GM19455 (cell line): ENCODE results near the gene NEXN.

Experiments
- ATAC-seq: cut with Tn5 transposase; IDR thresholded peaks from one replicate; pipeline ENCODE4 v1.9.1; 2021; ENCODE audit not compliant: unreplicated experiment

NEXN gene

DNA sequence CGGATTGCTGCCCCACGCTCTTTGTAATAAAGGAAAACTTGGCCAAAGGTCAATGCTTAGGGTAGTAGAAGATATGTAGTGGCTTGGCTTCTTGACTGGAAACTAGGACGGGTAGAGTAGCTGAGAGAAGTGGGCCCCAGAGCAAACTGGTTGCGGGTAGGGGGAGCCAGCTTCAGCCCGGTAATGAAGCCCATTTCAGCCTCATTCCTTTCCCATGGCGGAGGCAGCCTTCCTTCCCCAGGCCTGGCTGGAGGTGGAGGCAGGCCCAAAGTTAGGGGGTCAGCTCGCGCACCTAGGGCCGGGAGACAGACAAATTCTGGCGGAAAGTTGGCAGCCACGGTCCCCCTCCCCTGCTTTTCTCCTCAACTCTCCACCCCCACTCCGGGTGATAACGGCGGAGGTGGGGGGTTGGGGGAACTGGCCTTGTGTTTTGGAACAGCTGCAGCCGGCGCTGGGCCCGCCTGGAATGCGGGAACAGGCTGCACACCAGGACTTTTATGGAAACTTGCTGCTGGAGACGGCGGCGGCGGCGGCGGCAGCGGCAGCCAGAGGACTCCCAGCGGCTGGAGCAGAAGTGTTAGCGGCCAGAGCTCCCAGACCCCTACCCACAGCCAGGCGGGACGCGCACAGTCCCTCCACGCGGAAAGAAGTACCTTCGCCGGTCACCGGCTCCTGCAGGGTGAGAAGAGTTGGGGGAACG lies at the start of gene NEXN:
Gene NEXN (plus strand): TSS at position 544 of the 700 bp plus-strand sequence. CDS start 27,483 bp downstream, outside the sequence.
- ATAC-seq = peak; percentile 42

GRCh38 chr1:77841574-77841973 lies 46.9 kb upstream of the NEXN start:
- no peak for ATAC-seq

- no peak for ATAC-seq
These were observed 42.5 kb upstream of the NEXN start for GRCh38 chr1:77845951-77846350.

- no peak for ATAC-seq
These were observed 41.5 kb upstream of the NEXN start for GRCh38 chr1:77846966-77847365.

- no peak for ATAC-seq
These were observed 40.8 kb upstream of the NEXN start for GRCh38 chr1:77847621-77848080.

- ATAC-seq = no peak
These were observed 38.3 kb upstream of the NEXN start for GRCh38 chr1:77850082-77850481.

GRCh38 chr1:77857552-77857951 lies 30.9 kb upstream of the NEXN start:
- ATAC-seq = no peak

GRCh38 chr1:77858725-77859124 lies 29.7 kb upstream of the NEXN start:
- ATAC-seq = no peak

DNA sequence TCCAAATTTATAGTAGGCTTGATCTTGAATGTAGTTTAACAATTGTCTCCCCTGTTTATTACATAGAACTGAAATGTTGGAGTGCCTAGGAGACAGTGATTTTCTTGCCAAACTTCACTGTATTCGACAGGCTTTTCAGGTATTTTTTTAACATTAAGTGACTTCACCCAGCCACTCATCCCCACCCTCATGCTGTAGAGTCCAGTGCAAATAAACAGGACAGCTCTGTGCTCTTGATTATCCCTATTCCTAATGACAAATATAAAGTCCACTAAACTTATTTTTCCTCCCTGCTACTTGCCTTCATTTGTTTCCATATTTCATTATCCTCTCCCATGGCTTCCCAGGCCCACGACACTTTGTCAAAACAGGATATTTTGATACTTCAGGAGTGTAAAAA lies 29.2 kb upstream of the NEXN start:
- no peak for ATAC-seq

DNA sequence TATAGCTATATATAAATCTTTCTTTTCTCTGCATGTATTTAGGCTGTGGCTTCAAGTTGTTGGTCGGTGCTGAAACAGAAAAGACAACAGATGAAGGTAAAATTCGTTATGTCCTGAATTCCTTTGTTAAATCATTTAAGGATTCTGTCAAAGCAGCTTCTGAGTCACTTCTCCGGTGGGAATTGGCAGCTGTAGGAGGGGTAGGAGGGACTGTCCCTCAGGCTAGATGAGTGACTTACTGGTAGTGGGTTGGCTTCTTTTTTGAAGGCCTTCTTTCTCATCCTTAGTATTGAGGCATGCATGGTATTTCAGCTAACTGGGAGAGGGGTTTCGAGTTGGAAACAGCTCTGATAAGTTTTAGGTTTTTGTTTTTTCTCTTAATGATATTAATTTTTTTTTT lies 22.1 kb upstream of the NEXN start:
- no peak for ATAC-seq

DNA sequence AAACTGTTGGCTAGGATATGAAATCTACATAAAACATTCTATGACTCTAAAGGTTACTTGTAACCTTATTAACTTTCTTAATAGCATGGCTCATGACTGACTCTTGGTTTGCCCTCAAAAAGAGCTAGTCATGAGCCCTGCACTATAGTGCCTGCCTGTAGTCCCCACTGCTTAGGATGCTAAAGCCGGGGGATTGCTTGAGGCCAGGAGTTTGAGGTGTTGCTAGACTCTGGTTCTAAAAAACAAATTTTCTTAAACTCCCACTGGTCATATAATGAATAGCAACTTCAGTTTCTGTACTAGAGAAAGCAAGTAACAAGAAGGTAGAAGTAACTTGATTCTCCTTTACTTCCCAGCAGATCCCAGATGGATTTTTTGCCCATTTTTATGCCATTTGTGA lies 15.8 kb upstream of the NEXN start:
- no peak for ATAC-seq

- ATAC-seq = no peak
These were observed 15.0 kb upstream of the NEXN start for GRCh38 chr1:77873461-77873860.

GRCh38 chr1:77874804-77875445 lies 13.5 kb upstream of the NEXN start:
- no peak for ATAC-seq

GRCh38 chr1:77876884-77877283 lies 11.5 kb upstream of the NEXN start:
- no peak for ATAC-seq

DNA sequence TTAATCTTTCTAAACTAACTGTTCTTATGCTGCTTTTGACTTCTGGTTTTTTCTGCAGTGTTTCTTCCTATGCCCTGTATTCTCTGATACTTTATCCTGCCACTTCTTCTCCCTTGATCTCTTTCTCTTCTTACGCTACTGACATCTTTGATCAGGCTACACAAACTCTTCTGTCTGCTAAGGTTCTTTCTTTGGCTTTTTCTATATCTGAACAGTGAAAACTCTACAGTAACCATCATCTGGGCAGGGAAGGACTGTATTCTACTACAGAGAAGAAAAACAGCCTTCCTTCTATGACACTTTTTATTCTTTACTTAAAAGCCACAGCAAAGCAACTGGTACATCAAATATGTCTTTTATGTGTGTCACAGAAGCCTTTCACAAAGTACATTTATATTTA lies 7.4 kb upstream of the NEXN start:
- no peak for ATAC-seq

DNA sequence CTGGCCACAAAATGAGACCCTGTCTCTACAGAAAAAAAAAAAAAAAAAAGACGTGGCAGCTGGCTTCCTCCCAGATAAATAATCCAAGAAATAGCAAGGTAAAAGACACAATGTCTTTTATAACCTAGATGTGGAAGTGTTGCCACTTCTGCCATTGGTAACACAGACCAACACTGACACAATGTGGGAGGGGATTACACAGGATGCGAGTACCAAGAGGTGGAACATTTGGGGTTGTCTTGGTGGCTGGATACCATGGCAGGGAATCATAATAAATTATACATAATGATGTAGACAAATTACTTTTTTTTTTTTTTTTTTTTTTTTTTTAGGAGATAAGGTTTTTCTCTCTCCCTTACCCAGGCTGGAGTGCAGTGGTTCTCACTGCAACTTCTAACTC lies 6.0 kb upstream of the NEXN start:
- ATAC-seq = no peak

GRCh38 chr1:77888781-77889642 lies 588 bp downstream of the NEXN start:
- ATAC-seq = peak; percentile 70

DNA sequence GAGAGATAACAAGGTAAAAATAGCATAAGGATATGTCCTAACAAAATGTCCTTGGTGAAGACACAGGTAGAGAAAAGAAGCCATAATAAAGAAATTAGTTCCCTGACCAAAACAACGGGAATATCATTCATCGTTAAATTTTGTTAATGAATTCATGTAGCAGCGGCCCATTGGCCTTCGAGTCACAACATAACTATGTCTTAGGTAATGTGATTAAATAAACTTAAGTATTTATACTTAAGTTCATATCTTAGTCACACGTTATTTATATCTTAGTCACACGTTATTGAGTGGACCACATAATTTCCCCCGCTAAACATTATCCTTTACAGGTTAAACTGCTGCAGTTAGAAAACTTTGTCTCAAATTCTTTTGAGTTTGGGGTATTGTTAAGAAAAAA lies 1.2 kb downstream of the NEXN start:
- no peak for ATAC-seq

GRCh38 chr1:77891200-77891599 lies 2.8 kb downstream of the NEXN start:
- ATAC-seq = no peak

GRCh38 chr1:77899647-77900320 lies 11.4 kb downstream of the NEXN start:
- no peak for ATAC-seq

- ATAC-seq = no peak
These were observed 12.4 kb downstream of the NEXN start for GRCh38 chr1:77900687-77901293.
